NT2/D1 (cell line): ENCODE data around the gene LRRC4C.

Experiments
- SUZ12 ChIP-seq: IDR thresholded peaks from 2 replicates; pipeline ENCODE4 v1.6.1; 2011; ENCODE audit not compliant: insufficient read length, insufficient read depth; ENCODE audit errors: extremely low read depth
- YY1 ChIP-seq: IDR thresholded peaks from 2 replicates; pipeline ENCODE4 v1.6.1; 2011; ENCODE audit not compliant: insufficient read length, insufficient read depth
- ZNF274 ChIP-seq: IDR thresholded peaks from 2 replicates; pipeline ENCODE4 v1.6.1; 2011; ENCODE audit warnings: mild to moderate bottlenecking, low read depth, low read length

- TF ChIP-seq SUZ12 = no peak
- no peak for TF ChIP-seq ZNF274
- TF ChIP-seq YY1 = no peak
Observed at GRCh38 chr11:40240284-40240683, 1219.2 kb downstream of the LRRC4C start.
